ENCODE data around the gene TYSND1. TPM values are rescaled to one million over a fixed set of nuclear protein-coding genes. Genes with fewer than 3 reads are reported as not detected.
"Not testable (repeated sequence)": the region's sequence is repeated elsewhere in the genome, so short reads cannot be mapped to it uniquely, and the experiment has no call there.

TYSND1 gene
- total RNA-seq: 21.4 TPM

- DNase-seq (ENCODE audit: low spot score): peak; percentile 97
Observed at GRCh38 chr10:70146489-70147258, at the start of gene TYSND1. Gene TYSND1 (minus strand): TSS chr10:70146700. CDS start chr10:70146586, 114 bp downstream.

GRCh38 chr10:70193391-70193844, 46.9 kb upstream of the TYSND1 start:
- DNase-seq (ENCODE audit: low spot score): no peak

GRCh38 chr10:70192326-70192968, 45.9 kb upstream of the TYSND1 start:
- DNase-seq (ENCODE audit: low spot score): no peak

- DNase-seq (ENCODE audit: low spot score): no peak
Observed at GRCh38 chr10:70191972-70192305, 45.4 kb upstream of the TYSND1 start.

GRCh38 chr10:70191161-70191971, 44.9 kb upstream of the TYSND1 start:
- no peak for DNase-seq (ENCODE audit: low spot score)

- no peak for DNase-seq (ENCODE audit: low spot score)
Observed at GRCh38 chr10:70190581-70190980, 44.1 kb upstream of the TYSND1 start.

GRCh38 chr10:70190102-70190501, 43.6 kb upstream of the TYSND1 start:
- DNase-seq (ENCODE audit: low spot score): no peak

GRCh38 chr10:70188768-70189167, 42.3 kb upstream of the TYSND1 start:
- DNase-seq (ENCODE audit: low spot score): no peak

- DNase-seq (ENCODE audit: low spot score): no peak
Observed at GRCh38 chr10:70186571-70186970, 40.1 kb upstream of the TYSND1 start.

GRCh38 chr10:70186090-70186489, 39.6 kb upstream of the TYSND1 start:
- no peak for DNase-seq (ENCODE audit: low spot score)

- no peak for DNase-seq (ENCODE audit: low spot score)
Observed at GRCh38 chr10:70183304-70183703, 36.8 kb upstream of the TYSND1 start.

GRCh38 chr10:70179209-70179608, 32.7 kb upstream of the TYSND1 start:
- not testable (repeated sequence) for DNase-seq (ENCODE audit: low spot score)

GRCh38 chr10:70178139-70178725, 31.7 kb upstream of the TYSND1 start:
- no peak for DNase-seq (ENCODE audit: low spot score)

GRCh38 chr10:70176441-70176840, 29.9 kb upstream of the TYSND1 start:
- DNase-seq (ENCODE audit: low spot score): no peak

GRCh38 chr10:70175516-70175915, 29.0 kb upstream of the TYSND1 start:
- DNase-seq (ENCODE audit: low spot score): no peak

GRCh38 chr10:70174058-70174741, 27.7 kb upstream of the TYSND1 start:
- DNase-seq (ENCODE audit: low spot score): peak; percentile 26

- DNase-seq (ENCODE audit: low spot score): no peak
Observed at GRCh38 chr10:70169649-70170364, 23.3 kb upstream of the TYSND1 start.

GRCh38 chr10:70169011-70169410, 22.5 kb upstream of the TYSND1 start:
- DNase-seq (ENCODE audit: low spot score): no peak

- no peak for DNase-seq (ENCODE audit: low spot score)
Observed at GRCh38 chr10:70167246-70167645, 20.7 kb upstream of the TYSND1 start.

GRCh38 chr10:70166394-70166793, 19.9 kb upstream of the TYSND1 start:
- DNase-seq (ENCODE audit: low spot score): no peak

- no peak for DNase-seq (ENCODE audit: low spot score)
Observed at GRCh38 chr10:70164163-70164562, 17.7 kb upstream of the TYSND1 start.
